K562 treated with DMSO at 1 percent for 12 hours (cell line): Measurements from ENCODE around the gene MIOX. TPM values are rescaled to one million over a fixed set of nuclear protein-coding genes. Genes with fewer than 3 reads are reported as not detected.

ENCODE experiments used
- total RNA-seq: library from RNA; unstranded; fragments of 300-600 nt; gene quantifications from 2 replicates; pipeline ENCODE4 v1.2.3, GENCODE V29; 2022; ENCODE audit not compliant: insufficient read depth

MIOX gene
- total RNA-seq: not detected in 2 replicates

GRCh38 chr22:50486561-50487289, at the start of gene MIOX:
Gene MIOX (plus strand): TSS chr22:50486859. CDS start chr22:50486898, 39 bp downstream.

GRCh38 chr22:50474710-50475651, 11.7 kb upstream of the MIOX start, which contains the start of gene SBF1:
Gene SBF1 (minus strand): TSS chr22:50475035. CDS start chr22:50474840, 195 bp downstream.

GRCh38 chr22:50481440-50482106, 5.1 kb upstream of the MIOX start, which contains the start of gene ADM2:
Gene ADM2 (plus strand): TSS chr22:50481543. CDS start chr22:50481848, 305 bp downstream.

GRCh38 chr22:50507421-50507990, 20.8 kb downstream of the MIOX start, which contains the start of gene LMF2:
Gene LMF2 (minus strand): TSS chr22:50507702. CDS start chr22:50507675, 27 bp downstream.

GRCh38 chr22:50507991-50508884, 21.6 kb downstream of the MIOX start, which contains the start of gene NCAPH2:
Gene NCAPH2 (plus strand): TSS chr22:50508224. CDS start chr22:50508338, 114 bp downstream.

GRCh38 chr22:50525104-50525857, 38.6 kb downstream of the MIOX start, which contains the start of gene SCO2:
Gene SCO2 (minus strand): TSS chr22:50525598. CDS start chr22:50524411, 1,187 bp downstream.

GRCh38 chr22:50529897-50530579, 43.4 kb downstream of the MIOX start, which contains the start of gene TYMP:
Gene TYMP (minus strand): TSS chr22:50530012. CDS start chr22:50529709, 303 bp downstream.

Other genes with a start within 250 kb of the MIOX start
- 10.2 and 28.1 TPM in 2 replicates for gene TUBGCP6, start 241.8 kb upstream of the MIOX start, total RNA-seq
- 20.5 and 35.8 TPM in 2 replicates for gene HDAC10, start 235.6 kb upstream of the MIOX start, total RNA-seq
- 18.9 and 24.6 TPM in 2 replicates for gene MAPK12, start 225.2 kb upstream of the MIOX start, total RNA-seq
- gene MAPK11, start 216.5 kb upstream of the MIOX start, total RNA-seq: 3.8 and 5.0 TPM in 2 replicates
- 18.4 and 33.9 TPM in 2 replicates for gene PLXNB2, start 179.2 kb upstream of the MIOX start, total RNA-seq
- gene DENND6B, start 159.8 kb upstream of the MIOX start, total RNA-seq: 1.6 and 2.8 TPM in 2 replicates
- 41.2 and 53.8 TPM in 2 replicates for gene PPP6R2, start 143.5 kb upstream of the MIOX start, total RNA-seq
- gene SBF1, start 11.8 kb upstream of the MIOX start, total RNA-seq: 39.8 and 53.2 TPM in 2 replicates
- gene ADM2, start 5.3 kb upstream of the MIOX start, total RNA-seq: 5.9 and 9.7 TPM in 2 replicates
- gene LMF2, start 20.8 kb downstream of the MIOX start, total RNA-seq: 47.0 and 59.2 TPM in 2 replicates
- 73.6 and 85.3 TPM in 2 replicates for gene NCAPH2, start 21.4 kb downstream of the MIOX start, total RNA-seq
- gene SCO2, start 38.7 kb downstream of the MIOX start, total RNA-seq: 1.5 and 4.1 TPM in 2 replicates
- gene TYMP, start 43.2 kb downstream of the MIOX start, total RNA-seq: 1.9 and 8.0 TPM in 2 replicates
- gene KLHDC7B, start 59.0 kb downstream of the MIOX start, total RNA-seq: 7.0 and 9.5 TPM in 2 replicates
- gene SYCE3, start 76.1 kb downstream of the MIOX start, total RNA-seq: not detected in 2 replicates
- gene CPT1B, start 91.6 kb downstream of the MIOX start, total RNA-seq: 4.1 and 13.6 TPM in 2 replicates
- 9.6 and 19.1 TPM in 2 replicates for gene CHKB, start 96.0 kb downstream of the MIOX start, total RNA-seq
- gene MAPK8IP2, start 113.9 kb downstream of the MIOX start, total RNA-seq: 0.35 and 0.79 TPM in 2 replicates
- 14.6 and 20.1 TPM in 2 replicates for gene ARSA, start 141.3 kb downstream of the MIOX start, total RNA-seq
- gene SHANK3, start 186.0 kb downstream of the MIOX start, total RNA-seq: not detected in 2 replicates